Loucy (cell line): ENCODE results near the gene PHPT1.
"Not testable (repeated sequence)": the region's sequence is repeated elsewhere in the genome, so short reads cannot be mapped to it uniquely, and the experiment has no call there.

Experiments used
- CTCF ChIP-seq: fragments of 200-600 bp; sonication (generic); conservative IDR thresholded peaks from 2 replicates; pipeline ENCODE4 v1.5.1; 2014; ENCODE audit warnings: mild to moderate bottlenecking, antibody characterized with exemption, low read length
- EZH2phosphoT487 ChIP-seq: fragments of 200-600 bp; IDR thresholded peaks from 2 replicates; pipeline ENCODE4 v1.6.1; 2018; ENCODE audit warnings: antibody characterized with exemption, mild to moderate bottlenecking, moderate library complexity, borderline replicate concordance

DNA sequence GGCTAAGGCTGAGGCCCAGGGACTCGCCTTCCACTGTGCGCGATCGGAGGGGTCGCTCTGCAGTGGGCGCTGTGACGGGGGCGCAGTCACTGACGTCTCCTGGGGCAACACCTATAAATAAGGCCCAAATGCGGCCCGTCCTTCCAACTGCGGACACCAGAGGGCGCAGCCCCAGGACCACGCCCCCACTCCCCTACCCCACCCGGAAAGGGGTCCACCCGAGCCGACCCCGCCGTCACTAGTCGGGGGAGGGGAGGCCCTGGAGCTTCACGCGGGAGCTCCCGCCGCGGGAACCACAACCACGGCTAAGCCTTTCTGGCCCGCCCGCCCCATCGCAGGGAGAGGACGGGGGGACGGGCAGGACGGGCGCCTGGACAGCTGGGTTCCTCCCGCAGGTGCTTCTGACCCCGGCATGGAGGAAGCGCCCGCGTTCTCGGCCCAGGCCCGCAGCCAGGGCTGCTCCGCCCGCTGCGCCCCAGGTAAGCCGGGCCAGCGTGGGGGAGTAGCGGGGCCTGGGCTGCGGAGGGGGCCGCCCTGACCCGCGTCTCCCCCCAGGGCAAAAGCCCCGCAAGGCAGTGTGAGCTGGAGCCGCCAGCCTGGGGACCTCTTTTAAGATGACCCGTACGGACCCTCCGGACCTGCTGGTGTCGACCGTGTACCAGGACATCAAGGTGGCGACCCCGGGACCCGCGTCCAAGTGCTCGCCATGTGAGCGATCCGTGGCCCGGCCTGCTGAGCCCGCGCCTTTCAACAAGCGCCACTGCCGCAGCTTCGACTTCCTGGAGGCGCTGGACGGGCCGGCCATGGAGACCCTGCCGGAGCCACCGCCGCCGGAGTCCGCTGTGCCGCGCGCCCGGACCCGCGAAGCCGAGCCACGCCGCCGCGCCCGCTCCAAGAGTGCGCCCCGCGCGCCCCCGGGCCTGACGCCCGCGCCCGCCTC is 5.1 kb upstream of the PHPT1 start:
- TF ChIP-seq CTCF: peak; percentile 54
- TF ChIP-seq EZH2phosphoT487: not testable (repeated sequence)
